Fibroblast of upper back skin (primary cell): ENCODE measurements around the gene LRP10.
A peak's percentile ranks its signal among the peaks of the same experiment; 100 is the strongest.
"Not testable (repeated sequence)": the region's sequence is repeated elsewhere in the genome, so short reads cannot be mapped to it uniquely, and the experiment has no call there.

Experiments used
- DNase-seq: peaks from one replicate; pipeline ENCODE4 v3.0.0-alpha.2; 2013

The LRP10 gene

GRCh38 chr14:22843123-22843925 is 28.2 kb upstream of the LRP10 start:
- no peak for DNase-seq

GRCh38 chr14:22844221-22845102 is 27.1 kb upstream of the LRP10 start:
- DNase-seq, result no peak

GRCh38 chr14:22845103-22845394 is 26.5 kb upstream of the LRP10 start:
- no peak for DNase-seq

GRCh38 chr14:22845821-22846625 is 25.5 kb upstream of the LRP10 start:
- no peak for DNase-seq

GRCh38 chr14:22846811-22847307 is 24.7 kb upstream of the LRP10 start:
- no peak for DNase-seq

GRCh38 chr14:22847661-22848341 is 23.7 kb upstream of the LRP10 start:
- DNase-seq, result peak; percentile 58

GRCh38 chr14:22848351-22849164 is 23.0 kb upstream of the LRP10 start:
- peak; percentile 94 for DNase-seq

GRCh38 chr14:22849212-22849819 is 22.2 kb upstream of the LRP10 start:
- DNase-seq, result no peak

- DNase-seq, result peak; percentile 95
Measured at GRCh38 chr14:22850944-22851764, 20.4 kb upstream of the LRP10 start.

- DNase-seq, result not testable (repeated sequence)
Measured at GRCh38 chr14:22852178-22852577, 19.4 kb upstream of the LRP10 start.

- no peak for DNase-seq
Measured at GRCh38 chr14:22852599-22852939, 19.0 kb upstream of the LRP10 start.

- DNase-seq, result peak; percentile 88
Measured at GRCh38 chr14:22852940-22853767, 18.4 kb upstream of the LRP10 start.

- DNase-seq, result not testable (repeated sequence)
Measured at GRCh38 chr14:22854296-22854695, 17.2 kb upstream of the LRP10 start.

- DNase-seq, result no peak
Measured at GRCh38 chr14:22854963-22855724, 16.4 kb upstream of the LRP10 start.

GRCh38 chr14:22856428-22856827 is 15.1 kb upstream of the LRP10 start:
- no peak for DNase-seq

- DNase-seq, result not testable (repeated sequence)
Measured at GRCh38 chr14:22860377-22860776, 11.2 kb upstream of the LRP10 start.

GRCh38 chr14:22861651-22862050 is 9.9 kb upstream of the LRP10 start:
- no peak for DNase-seq

GRCh38 chr14:22864979-22865378 is 6.6 kb upstream of the LRP10 start:
- DNase-seq, result no peak
